GM20000 (cell line): ENCODE data around the gene LRRC61.

ENCODE experiments used
- DNase-seq: peaks from one replicate; pipeline ENCODE4 v3.0.0; 2012; ENCODE audit warnings: low spot score
- TF ChIP-seq, protein P1 (sequence below): IDR thresholded peaks from 2 replicates; pipeline ENCODE4 v1.5.1; 2012; ENCODE audit warnings: mild to moderate bottlenecking, control low read depth; ENCODE audit errors: extremely low read depth, missing control alignments

The LRRC61 gene

DNA sequence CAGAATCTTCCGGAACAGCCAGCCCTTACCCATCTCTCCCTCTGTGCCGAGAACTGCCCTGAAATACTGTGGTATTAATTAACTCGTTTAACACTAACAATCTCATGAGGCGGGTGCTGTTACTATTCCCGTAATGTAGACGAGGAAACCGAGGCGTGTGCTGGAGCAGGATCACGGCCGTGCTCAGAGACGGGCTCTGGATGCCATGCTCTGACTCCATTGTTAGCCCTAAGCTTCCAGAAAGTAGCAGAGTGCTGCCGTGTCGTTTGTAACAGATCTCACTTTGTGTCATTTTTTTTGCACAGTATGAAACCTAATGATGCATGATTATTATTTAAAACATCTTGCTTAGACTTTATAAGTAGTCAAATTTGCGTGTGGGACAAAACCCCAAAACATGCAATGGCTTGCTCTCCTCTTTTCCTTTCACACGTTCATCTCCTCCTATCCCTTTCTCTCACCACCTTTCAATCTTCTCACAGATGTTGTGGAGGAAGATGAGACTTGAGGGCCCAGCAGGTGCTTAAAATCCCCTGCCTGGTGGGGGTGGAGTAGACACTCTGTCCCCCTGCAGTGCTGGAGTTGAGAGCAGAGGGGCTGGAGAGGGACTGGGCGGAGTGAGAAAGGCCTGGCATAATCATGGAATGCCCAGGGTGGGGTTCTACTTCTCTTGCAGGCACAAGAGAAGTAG is 672 bp downstream of the LRRC61 start:
- TF ChIP-seq, protein P1, sequence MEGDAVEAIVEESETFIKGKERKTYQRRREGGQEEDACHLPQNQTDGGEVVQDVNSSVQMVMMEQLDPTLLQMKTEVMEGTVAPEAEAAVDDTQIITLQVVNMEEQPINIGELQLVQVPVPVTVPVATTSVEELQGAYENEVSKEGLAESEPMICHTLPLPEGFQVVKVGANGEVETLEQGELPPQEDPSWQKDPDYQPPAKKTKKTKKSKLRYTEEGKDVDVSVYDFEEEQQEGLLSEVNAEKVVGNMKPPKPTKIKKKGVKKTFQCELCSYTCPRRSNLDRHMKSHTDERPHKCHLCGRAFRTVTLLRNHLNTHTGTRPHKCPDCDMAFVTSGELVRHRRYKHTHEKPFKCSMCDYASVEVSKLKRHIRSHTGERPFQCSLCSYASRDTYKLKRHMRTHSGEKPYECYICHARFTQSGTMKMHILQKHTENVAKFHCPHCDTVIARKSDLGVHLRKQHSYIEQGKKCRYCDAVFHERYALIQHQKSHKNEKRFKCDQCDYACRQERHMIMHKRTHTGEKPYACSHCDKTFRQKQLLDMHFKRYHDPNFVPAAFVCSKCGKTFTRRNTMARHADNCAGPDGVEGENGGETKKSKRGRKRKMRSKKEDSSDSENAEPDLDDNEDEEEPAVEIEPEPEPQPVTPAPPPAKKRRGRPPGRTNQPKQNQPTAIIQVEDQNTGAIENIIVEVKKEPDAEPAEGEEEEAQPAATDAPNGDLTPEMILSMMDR: no peak
- DNase-seq: no peak

DNA sequence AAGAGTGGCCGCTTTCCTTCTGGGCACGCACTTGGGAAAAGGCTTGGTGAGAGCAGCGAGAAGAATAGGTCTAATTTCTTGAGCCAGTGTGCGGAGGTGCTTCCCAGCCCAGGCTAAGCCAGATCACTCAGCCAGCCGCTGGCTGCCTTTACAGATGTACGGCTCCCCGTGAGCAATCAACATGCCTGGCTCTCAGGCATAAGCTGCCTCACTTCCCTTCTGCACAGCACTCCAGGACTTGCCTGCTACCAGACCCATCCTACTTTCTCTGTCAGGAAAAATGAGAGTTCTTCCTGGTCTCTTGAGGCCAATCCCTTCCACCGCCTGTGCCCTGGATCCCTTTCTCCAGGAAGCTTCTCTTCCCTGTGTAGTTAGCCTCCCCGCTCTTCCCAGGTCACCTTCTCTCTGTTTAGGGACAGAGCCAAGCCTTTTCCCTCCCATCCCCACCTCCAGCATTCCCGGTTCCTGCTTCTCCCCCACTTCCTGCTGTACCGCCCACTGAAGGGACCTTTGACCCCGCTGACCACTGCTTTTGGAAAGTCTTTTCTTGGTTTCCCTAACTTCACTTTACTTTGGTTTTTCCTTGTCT is 1.3 kb downstream of the LRRC61 start:
- TF ChIP-seq, protein P1: no peak
- DNase-seq: no peak

DNA sequence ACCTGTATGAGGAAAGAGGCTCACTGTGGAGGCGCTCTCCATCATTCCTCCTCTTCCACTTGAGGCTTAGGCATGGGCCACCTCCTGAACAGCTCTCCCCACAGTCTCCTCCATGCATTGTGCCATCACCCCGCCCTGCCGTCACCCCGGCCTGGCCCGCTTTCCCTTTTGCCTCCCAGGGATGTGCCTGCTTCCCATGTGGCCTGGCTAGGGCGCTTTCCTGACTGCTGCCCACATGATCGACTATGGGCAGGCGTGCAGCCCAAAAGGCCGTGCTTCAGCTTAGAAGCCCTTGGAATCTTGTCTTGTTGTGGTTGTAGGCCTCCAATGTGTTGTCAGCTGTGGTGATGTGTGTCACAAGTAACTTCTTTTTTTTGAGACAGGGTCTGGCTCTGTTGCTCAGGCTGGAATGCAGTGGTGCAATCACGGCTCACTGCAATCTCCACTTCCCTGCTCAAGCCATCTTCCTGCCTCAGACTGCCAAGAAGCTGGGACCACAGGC is 2.0 kb downstream of the LRRC61 start:
- DNase-seq: no peak
- TF ChIP-seq, protein P1: no peak

DNA sequence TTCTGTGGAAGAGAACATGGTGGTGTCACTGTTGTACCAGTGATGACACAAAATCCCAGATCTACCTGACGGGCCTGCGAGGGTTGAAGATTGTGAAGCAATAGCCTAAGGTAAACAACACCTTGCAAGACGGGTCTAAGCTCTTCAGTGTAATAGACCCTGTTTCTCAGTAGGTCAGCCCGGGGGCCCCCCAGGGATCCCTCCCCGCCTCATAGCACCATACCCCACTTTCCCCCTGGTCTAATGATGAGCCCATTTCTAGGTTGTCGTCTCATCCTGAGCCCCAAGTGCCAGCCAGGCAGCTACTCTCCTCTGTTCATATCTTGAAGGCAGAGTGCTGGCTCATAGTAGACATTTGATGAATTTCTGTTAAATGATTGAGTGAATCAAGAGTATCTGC is 2.7 kb downstream of the LRRC61 start:
- TF ChIP-seq, protein P1: no peak
- no peak for DNase-seq

DNA sequence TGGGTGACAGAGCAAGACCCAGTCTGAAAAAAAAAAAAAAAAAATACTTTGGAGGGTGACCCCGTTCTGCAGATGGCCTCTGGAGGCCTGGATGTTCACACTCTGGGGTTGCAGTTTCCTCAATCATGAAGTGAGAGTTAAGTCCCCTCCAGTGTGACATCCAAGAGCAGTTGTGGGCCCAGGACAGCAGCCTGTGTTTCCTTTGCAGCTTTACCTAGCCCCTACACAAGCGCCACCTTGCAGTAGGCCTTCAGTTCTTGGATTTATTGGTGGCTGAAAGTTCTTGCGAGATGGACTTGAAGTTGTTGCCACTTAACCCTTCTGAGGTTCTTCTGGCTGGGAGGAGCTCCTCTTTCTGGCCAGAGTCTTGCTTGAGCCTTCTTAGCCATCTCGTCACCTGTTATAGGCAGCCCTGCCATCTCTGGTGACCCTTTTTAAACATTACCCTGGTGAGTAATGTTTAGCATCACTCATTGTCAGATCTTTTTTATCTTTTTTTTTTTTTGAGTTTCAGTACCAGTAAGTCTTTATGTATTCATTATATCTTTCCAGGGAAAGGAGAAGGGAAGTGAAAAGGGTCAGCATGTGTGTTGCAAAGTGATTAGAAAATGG is 3.6 kb downstream of the LRRC61 start:
- no peak for DNase-seq
- TF ChIP-seq, protein P1: no peak

DNA sequence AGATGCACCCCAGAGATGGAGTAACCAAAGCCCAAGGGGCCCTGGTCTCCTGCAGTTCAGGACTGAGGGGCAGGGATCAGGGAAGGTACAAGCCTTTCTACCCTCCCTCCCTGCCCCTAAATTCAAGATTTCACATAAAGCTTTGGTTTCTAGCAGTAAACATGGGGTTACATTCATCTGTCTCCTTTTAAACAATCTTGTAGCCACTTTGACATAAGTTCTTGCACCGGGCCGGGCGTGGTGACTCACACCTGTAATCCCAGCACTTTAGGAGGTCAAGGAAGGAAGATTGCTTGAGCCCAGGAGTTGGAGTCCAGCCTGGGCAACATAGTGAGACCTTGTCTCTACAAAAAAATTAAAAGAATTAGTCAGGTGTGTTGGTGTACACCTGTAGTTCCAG is 4.2 kb downstream of the LRRC61 start:
- TF ChIP-seq, protein P1: no peak
- DNase-seq: no peak
